ENCODE measurements around the gene DRD3.

DNA sequence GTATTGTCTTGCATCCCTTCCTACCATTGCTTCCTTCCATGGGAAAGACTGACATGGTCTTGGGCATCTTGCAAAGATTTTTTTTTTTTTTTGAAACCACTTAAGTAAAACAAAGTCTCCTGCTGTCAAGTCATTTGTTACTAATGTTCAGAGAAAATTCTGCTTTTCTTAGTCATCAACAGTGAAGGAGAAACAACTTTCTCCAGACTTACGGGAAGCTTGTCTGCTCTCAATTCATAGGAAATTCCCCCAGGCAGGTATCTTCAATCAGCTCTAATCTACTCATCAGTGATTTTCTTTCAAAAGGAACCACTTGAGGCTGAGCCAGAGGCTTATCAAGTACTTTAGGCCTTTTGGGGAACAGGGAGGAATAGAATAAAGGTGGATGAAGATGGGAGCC is 15.9 kb upstream of the DRD3 start:
- TF ChIP-seq CTCF (IDR thresholded peaks at IDR 0.05) (no peak), POLR2A (IDR thresholded peaks at IDR 0.05) (no peak)
